ENCODE results near the gene UQCR10.
"Not testable (repeated sequence)": the region's sequence is repeated elsewhere in the genome, so short reads cannot be mapped to it uniquely, and the experiment has no call there.

Gene UQCR10

DNA sequence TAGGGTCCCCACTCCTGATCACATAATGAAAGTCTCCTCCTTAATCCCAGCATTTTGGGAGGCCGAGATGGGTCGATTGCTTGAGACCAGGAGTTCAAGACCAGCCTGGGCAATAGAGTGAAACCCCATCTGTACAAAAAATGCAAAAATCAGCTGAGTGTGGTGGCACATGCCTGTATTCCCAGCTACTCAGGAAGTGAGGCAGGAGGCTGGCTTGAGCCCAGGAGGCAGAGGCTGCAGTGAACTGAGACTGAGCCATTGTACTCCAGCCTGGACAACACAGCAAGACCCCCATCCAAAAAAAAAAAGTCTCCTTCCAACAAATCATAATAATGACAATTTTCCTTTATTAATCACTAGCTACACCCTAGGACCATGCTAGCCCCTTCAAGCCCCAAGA lies 15.5 kb upstream of the UQCR10 start:
- ATAC-seq: no peak
- TF ChIP-seq GLIS3 (CRISPR knock-in tag; IDR thresholded peaks at IDR 0.05) (no peak), ZC3H10 (CRISPR knock-in tag; IDR thresholded peaks at IDR 0.05) (no peak), CSDC2 (CRISPR knock-in tag; IDR thresholded peaks at IDR 0.05) (no peak), BACH2 (CRISPR knock-in tag; IDR thresholded peaks at IDR 0.05; ENCODE audit: borderline replicate concordance) (no peak), RARB (CRISPR knock-in tag; IDR thresholded peaks at IDR 0.05) (no peak), PPARA (CRISPR knock-in tag; IDR thresholded peaks at IDR 0.05; ENCODE audit: borderline replicate concordance) (no peak), ZFP3 (CRISPR knock-in tag; IDR thresholded peaks at IDR 0.05) (no peak), ZFP30 (CRISPR knock-in tag; IDR thresholded peaks at IDR 0.05) (no peak), TCF4 (CRISPR knock-in tag; IDR thresholded peaks at IDR 0.05; ENCODE audit: borderline replicate concordance) (no peak), ZNF70 (CRISPR knock-in tag; IDR thresholded peaks at IDR 0.05) (no peak), SNAI2 (CRISPR knock-in tag; IDR thresholded peaks at IDR 0.05) (no peak), ISL1 (CRISPR knock-in tag; IDR thresholded peaks at IDR 0.05) (no peak), ESRRG (CRISPR knock-in tag; IDR thresholded peaks at IDR 0.05) (no peak), ARNTL (CRISPR knock-in tag; IDR thresholded peaks at IDR 0.05; ENCODE audit: borderline replicate concordance, low read depth) (no peak), ZNF8 (CRISPR knock-in tag; IDR thresholded peaks at IDR 0.05) (no peak), OSR1 (CRISPR knock-in tag; IDR thresholded peaks at IDR 0.05) (no peak)
- TF ChIP-seq, protein P1, sequence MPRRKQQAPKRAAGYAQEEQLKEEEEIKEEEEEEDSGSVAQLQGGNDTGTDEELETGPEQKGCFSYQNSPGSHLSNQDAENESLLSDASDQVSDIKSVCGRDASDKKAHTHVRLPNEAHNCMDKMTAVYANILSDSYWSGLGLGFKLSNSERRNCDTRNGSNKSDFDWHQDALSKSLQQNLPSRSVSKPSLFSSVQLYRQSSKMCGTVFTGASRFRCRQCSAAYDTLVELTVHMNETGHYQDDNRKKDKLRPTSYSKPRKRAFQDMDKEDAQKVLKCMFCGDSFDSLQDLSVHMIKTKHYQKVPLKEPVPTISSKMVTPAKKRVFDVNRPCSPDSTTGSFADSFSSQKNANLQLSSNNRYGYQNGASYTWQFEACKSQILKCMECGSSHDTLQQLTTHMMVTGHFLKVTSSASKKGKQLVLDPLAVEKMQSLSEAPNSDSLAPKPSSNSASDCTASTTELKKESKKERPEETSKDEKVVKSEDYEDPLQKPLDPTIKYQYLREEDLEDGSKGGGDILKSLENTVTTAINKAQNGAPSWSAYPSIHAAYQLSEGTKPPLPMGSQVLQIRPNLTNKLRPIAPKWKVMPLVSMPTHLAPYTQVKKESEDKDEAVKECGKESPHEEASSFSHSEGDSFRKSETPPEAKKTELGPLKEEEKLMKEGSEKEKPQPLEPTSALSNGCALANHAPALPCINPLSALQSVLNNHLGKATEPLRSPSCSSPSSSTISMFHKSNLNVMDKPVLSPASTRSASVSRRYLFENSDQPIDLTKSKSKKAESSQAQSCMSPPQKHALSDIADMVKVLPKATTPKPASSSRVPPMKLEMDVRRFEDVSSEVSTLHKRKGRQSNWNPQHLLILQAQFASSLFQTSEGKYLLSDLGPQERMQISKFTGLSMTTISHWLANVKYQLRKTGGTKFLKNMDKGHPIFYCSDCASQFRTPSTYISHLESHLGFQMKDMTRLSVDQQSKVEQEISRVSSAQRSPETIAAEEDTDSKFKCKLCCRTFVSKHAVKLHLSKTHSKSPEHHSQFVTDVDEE (CRISPR knock-in tag; IDR thresholded peaks at IDR 0.05): no peak
- TF ChIP-seq, protein P2, sequence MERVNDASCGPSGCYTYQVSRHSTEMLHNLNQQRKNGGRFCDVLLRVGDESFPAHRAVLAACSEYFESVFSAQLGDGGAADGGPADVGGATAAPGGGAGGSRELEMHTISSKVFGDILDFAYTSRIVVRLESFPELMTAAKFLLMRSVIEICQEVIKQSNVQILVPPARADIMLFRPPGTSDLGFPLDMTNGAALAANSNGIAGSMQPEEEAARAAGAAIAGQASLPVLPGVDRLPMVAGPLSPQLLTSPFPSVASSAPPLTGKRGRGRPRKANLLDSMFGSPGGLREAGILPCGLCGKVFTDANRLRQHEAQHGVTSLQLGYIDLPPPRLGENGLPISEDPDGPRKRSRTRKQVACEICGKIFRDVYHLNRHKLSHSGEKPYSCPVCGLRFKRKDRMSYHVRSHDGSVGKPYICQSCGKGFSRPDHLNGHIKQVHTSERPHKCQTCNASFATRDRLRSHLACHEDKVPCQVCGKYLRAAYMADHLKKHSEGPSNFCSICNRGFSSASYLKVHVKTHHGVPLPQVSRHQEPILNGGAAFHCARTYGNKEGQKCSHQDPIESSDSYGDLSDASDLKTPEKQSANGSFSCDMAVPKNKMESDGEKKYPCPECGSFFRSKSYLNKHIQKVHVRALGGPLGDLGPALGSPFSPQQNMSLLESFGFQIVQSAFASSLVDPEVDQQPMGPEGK (CRISPR knock-in tag; IDR thresholded peaks at IDR 0.05; ENCODE audit: borderline replicate concordance): no peak
- TF ChIP-seq, protein P3, sequence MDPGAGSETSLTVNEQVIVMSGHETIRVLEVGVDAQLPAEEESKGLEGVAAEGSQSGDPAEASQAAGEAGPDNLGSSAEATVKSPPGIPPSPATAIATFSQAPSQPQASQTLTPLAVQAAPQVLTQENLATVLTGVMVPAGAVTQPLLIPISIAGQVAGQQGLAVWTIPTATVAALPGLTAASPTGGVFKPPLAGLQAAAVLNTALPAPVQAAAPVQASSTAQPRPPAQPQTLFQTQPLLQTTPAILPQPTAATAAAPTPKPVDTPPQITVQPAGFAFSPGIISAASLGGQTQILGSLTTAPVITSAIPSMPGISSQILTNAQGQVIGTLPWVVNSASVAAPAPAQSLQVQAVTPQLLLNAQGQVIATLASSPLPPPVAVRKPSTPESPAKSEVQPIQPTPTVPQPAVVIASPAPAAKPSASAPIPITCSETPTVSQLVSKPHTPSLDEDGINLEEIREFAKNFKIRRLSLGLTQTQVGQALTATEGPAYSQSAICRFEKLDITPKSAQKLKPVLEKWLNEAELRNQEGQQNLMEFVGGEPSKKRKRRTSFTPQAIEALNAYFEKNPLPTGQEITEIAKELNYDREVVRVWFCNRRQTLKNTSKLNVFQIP (CRISPR knock-in tag; IDR thresholded peaks at IDR 0.05; ENCODE audit: borderline replicate concordance, low read depth): no peak
- TF ChIP-seq, protein P4, sequence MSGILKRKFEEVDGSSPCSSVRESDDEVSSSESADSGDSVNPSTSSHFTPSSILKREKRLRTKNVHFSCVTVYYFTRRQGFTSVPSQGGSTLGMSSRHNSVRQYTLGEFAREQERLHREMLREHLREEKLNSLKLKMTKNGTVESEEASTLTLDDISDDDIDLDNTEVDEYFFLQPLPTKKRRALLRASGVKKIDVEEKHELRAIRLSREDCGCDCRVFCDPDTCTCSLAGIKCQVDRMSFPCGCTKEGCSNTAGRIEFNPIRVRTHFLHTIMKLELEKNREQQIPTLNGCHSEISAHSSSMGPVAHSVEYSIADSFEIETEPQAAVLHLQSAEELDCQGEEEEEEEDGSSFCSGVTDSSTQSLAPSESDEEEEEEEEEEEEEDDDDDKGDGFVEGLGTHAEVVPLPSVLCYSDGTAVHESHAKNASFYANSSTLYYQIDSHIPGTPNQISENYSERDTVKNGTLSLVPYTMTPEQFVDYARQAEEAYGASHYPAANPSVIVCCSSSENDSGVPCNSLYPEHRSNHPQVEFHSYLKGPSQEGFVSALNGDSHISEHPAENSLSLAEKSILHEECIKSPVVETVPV (CRISPR knock-in tag; IDR thresholded peaks at IDR 0.05): no peak

DNA sequence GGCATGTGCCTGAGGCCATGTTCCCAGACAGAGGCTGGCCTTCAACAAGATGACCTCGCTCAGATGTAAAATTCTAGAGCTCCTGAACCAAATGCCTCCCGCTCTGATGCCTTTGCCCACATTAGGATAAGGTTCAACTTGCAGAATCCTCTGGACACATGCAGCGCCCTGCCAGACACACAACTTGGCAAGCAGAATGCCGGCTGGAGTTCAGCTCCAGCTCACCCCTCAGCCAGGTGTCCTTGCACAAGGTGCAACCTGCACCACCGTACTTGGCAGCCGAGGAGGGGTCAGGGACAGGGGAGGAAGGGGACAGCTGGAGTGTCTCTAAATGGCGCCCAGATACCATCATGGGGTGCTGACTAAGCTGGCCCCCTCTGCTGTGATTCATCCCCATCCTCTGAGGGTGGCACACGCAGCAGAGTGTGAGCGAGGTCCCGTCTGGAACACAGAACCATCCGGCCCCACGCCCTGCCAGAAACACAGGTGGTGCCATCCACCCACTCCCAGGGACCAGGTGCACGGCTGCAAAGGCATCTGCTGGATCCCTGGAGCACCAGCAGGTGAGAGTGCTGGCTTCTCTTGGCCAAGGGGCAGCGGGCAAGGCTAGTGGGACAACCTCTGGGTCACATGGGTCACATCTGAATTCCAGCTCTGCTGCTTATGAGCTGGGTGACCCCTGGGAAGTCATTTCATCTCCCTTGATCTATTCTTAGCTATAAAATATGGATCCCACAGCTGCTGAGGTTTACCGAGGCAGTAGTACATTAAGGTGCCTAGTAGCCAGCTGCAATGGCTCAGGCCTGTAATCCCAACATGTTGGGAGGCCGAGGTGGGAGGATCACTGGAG lies 13.1 kb upstream of the UQCR10 start:
- no peak for ATAC-seq
- no peak for TF ChIP-seq ESRRG (CRISPR knock-in tag; IDR thresholded peaks at IDR 0.05)
- TF ChIP-seq ZFP30 (CRISPR knock-in tag; IDR thresholded peaks at IDR 0.05): no peak
- TF ChIP-seq ZNF565 (CRISPR knock-in tag; conservative IDR thresholded peaks at IDR 0.05; ENCODE audit: low read depth): no peak
- no peak for TF ChIP-seq BACH2 (CRISPR knock-in tag; IDR thresholded peaks at IDR 0.05; ENCODE audit: borderline replicate concordance)
- no peak for TF ChIP-seq ISL1 (CRISPR knock-in tag; IDR thresholded peaks at IDR 0.05)
- TF ChIP-seq, protein P3 (CRISPR knock-in tag; IDR thresholded peaks at IDR 0.05; ENCODE audit: borderline replicate concordance, low read depth): no peak
- no peak for TF ChIP-seq SNAI2 (CRISPR knock-in tag; IDR thresholded peaks at IDR 0.05)
- no peak for TF ChIP-seq CSDC2 (CRISPR knock-in tag; IDR thresholded peaks at IDR 0.05)
- TF ChIP-seq ZNF70 (CRISPR knock-in tag; IDR thresholded peaks at IDR 0.05): no peak
- TF ChIP-seq ZC3H10 (CRISPR knock-in tag; IDR thresholded peaks at IDR 0.05): no peak
- no peak for TF ChIP-seq TOX (CRISPR knock-in tag; IDR thresholded peaks at IDR 0.05; ENCODE audit: borderline replicate concordance)

DNA sequence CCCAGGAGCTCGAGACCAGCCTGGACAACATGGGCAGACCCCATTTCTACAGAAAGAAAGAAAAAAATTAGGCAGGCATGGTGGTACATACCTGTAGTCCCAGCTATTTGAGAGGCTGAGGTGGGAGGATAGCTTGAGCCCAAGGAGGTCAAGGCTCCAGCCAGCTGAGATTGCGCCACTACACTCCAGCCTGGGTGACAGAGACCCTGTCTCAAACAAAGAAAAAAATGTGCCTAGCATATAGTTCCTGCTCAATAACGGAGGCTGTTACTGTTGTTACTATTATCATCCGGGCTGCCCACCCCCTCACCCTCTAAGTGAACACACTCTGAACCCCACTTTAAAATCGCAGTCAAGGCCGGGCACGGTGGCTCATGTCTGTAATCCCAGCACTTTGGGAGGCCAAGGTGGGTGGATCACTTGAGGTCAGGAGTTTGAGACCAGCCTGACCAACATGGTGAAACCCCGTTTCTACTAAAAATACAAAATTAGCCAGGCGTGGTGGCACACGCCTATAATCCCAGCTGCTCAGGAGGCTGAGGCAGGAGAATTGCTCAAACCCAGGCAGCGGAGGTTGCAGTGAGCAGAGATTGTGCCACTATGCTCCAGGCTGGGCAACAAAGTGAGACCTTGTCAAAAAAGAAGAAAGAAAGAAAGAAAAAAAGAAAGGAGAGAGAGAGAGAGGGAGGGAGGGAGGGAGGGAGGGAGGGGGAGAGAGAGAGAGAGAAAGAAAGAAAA lies 12.3 kb upstream of the UQCR10 start:
- not testable (repeated sequence) for ATAC-seq

Data from SK-N-SH treated with all-trans-retinoic acid at 6 μM for 48 hours (cell line).